GM18505 (cell line): Measurements from ENCODE around the gene PNPLA2.

ENCODE experiments used
- ATAC-seq: cut with Tn5 transposase; IDR thresholded peaks from one replicate; pipeline ENCODE4 v1.9.1; 2021; ENCODE audit not compliant: unreplicated experiment
- POLR2A ChIP-seq: IDR thresholded peaks from 4 replicates; pipeline ENCODE4 v1.6.1; 2011; ENCODE audit warnings: borderline replicate concordance; ENCODE audit not compliant: insufficient read depth, insufficient read length; ENCODE audit errors: extremely low read depth

The PNPLA2 gene

DNA sequence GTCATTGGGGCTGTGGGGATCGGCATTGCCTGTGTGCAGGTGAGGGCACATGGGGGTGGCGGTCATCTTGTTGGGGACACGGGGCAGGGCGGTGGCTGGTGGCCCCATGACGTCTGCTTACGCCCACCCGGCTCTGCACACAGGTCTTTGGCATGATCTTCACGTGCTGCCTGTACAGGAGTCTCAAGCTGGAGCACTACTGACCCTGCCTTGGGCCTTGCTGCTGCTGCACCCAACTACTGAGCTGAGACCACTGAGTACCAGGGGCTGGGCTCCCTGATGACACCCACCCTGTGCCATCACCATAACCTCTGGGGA, 19.2 kb downstream of the PNPLA2 start:
- ATAC-seq, result no peak
- no peak for TF ChIP-seq POLR2A

DNA sequence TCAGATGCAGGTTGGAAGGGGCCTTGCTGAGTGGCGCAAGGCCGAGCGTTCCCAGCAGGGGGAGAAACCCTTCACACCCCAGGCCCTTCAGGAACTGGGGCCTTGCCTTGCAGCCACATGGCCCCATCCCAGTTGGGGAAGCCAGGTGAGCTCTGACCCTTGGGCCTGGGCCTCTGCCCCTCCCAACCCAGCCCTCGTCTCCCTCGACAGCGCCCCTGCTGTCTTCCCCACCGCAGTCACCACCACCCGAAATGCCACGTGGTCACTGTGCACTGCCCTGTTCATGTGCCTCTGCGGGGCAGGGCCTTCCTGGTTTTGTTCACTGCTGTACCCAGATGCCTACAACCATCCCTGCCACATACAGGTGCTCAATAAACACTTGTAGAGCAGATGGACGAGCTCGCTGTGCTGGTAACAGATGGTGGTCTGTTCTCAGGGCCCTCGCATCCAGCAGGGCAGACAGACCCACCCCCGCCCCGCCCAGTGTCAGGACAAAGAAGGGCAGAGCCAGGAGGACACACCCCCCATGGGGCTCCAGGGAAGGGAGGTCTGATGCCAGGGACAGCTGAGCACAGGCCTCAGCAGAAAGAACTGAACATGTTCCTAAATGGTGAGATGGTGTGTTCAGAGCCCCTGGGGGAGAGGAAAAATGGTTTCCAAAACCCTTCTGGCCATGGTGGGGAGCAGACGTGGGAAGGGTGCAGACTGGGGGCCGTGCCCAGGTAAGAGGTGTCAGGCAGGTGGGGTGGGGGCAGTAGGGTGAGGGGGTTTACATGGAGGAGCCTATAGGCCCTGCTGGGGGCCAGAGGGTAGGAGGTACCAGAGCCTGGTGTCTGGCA, 19.9 kb downstream of the PNPLA2 start:
- ATAC-seq, result no peak
- TF ChIP-seq POLR2A, result no peak

DNA sequence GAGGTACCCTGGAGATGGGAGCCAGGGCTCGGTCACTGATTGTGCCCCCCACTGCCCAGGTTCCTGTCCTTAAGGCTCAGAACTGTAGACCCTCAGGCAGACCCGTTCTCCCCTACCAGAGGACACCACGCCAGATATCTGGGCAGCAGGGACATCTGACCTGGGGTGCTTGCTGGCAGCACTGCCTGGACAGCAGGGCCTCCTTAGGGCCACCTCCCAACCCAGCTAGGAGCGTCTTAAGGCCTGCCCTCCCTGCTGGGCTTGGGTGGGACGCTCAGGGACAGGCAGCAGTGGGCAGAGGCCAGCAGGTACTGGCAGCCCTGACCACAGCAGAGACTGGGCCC, 20.5 kb downstream of the PNPLA2 start:
- TF ChIP-seq POLR2A, result no peak
- ATAC-seq, result no peak

DNA sequence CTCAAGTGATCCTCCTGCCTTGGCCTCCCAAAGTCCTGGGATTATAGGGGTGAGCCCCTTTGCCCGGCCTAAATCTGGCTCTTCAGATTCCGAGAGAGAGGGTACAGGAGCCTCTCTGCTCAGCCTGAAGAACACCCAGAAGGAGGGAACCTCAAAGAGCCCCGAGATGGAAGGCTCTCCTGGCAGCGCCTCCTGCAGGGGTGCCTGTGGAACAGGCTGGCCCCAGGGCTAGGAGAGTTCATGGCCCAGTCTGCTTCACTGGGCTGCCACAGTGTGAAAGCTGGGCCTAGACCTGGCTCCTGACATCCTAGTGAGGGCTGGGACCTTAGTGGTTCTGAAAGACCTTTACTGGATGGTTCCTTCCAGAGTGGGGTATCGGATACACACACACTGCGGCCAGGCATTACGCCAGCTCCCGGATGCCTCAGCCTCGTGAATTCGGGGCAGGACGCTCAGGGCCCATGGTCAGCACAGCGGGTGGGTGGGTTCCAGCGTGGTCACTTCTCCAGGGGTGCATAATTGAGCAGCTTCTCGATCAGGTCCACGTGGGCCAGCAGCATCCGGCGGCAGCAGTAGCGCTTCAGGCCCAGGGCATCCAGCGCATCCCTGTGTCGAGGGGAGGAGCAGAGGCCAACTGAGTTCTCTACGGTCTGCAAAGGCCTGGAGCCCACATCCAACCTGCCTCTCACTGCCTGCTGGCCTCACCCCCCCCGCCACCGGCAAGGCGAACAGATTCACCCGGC, 21.3 kb downstream of the PNPLA2 start:
- no peak for TF ChIP-seq POLR2A
- ATAC-seq, result no peak

DNA sequence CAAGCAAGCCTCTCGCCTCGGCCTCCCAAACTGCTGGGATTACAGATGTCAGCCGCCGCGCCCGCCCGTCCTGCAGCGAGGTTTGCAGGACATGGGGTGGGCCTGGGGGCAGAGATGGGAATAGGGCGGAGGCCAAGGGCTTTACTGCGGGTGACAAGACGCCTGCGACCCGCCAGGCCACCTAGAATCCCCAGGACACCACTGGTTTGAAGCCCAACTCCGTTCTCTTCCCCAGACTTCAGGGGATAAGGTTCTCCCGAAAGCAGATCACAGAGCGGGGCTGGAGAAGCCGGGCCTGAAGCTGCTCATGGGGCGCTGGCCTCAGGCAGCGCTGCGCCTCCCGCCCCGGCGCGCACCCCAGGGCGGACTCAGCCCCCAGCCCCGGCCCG, 23.3 kb downstream of the PNPLA2 start:
- TF ChIP-seq POLR2A, result no peak
- ATAC-seq, result peak; percentile 23

DNA sequence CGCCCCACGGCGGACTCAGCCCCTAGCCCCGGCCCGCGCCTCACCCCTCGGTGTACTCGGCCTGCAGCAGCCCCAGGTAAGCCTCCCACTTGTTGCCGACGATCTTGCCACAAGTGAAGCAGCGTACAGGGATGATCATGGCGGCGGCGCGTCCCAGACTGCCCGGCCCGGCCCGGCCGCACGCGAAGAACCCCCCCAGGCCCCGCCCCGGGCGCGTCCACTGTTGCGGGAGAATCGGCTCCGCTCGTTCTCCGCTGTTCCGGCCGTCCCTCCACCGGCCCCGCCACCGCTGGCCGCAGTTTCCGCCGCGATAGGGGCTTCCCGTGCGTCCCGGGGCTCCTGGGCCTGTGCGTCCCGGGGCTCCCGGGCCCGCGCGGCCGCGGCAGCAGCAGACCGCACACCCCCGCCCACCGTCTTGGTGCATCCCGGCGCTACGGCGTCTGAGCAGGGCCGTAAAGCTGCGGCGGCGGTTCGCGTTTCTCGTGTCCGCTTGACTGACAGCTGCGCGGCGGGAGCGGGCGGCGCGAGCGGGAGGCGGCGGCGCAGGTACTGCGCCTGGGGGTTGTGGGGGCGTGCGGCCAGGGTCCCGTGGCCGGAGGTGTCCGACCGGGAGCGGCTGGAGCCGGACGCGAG, 23.8 kb downstream of the PNPLA2 start, which contains the start of the genes POLR2L and TSPAN4:
TSS of gene POLR2L (minus strand) at position 160 of the 633 bp plus-strand sequence. CDS start at position 139, 21 bp downstream.
TSS of gene TSPAN4 (plus strand) at position 483 of the 633 bp plus-strand sequence. CDS start 7,453 bp downstream, outside the sequence.
- TF ChIP-seq POLR2A, result peak; percentile 99
- peak; percentile 62 for ATAC-seq

DNA sequence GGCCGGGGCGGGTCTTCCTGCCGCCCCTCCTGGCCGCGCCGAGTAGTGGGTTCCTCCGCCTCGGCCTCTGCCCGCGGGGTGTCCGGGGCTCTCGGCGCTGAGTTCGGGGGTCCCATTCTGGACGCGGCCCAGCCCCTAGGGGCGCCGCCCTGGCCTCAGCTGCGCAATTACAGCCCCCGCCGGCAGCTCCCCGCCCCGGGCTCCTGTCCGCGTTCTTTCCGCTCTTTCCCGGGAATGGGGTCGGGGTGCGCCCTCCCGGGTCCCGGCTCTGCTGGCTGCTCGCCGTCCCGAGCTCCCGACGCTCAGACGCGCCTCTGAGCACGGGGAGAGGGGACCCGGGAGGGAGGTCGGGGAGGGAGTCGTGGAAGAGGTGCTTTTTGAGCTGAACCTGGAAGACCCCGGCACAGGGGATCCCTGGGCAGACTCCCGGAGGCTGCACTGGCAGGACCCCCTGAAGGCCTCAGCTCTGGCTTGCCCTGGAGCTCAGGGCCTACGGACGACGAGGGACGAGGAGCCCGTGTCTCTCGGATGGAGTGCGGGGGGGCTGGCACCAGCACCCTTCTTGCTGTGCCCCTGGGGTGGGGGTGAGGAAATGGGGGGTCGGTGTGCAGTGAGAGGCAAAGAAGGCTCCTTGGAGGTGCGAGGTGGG, 24.5 kb downstream of the PNPLA2 start:
- peak; percentile 0 for ATAC-seq
- TF ChIP-seq POLR2A, result no peak

DNA sequence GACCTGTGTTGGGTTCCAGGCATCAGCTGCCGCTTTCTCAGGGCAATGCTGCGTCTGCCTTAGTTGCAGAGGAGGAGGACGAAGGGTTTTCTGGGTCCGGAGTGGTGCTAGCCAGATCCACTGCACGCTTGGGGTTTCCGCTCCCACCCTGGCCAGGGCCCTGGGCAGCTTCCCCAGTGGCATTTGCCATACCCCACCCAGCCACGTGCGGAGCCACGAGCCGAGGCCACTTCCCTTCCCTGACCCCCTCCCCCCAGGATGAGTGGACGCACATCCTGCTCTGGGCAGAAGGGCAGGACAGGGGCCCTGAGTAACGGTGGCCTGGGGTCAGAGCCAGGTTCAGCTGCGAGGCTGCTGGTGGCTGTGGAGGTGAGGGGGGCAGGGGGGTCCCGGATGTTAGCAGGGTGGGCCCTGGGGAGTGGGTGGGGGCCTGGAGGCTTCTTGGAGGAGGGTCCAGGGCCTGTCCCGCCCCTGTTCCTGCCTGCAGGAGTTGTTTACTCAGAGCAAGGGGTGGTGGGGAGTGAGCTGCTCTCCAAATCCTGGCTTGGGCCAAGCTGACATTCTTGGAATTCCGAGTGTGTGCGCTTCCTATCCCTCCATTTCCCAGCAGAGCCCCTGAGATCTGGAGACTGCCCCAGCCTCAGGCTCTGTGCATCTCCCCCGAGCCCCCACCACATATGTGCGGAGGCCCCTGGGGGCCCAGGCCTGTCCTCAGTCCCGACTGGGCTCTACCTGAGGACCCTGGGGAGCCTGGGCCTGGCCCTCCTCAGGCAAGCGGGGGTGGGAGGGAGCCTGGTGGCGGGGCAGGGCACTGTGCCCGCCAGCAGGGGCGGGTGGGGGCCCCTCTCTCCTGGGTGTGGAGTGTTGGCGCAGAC, 25.3 kb downstream of the PNPLA2 start:
- no peak for ATAC-seq
- TF ChIP-seq POLR2A, result no peak

DNA sequence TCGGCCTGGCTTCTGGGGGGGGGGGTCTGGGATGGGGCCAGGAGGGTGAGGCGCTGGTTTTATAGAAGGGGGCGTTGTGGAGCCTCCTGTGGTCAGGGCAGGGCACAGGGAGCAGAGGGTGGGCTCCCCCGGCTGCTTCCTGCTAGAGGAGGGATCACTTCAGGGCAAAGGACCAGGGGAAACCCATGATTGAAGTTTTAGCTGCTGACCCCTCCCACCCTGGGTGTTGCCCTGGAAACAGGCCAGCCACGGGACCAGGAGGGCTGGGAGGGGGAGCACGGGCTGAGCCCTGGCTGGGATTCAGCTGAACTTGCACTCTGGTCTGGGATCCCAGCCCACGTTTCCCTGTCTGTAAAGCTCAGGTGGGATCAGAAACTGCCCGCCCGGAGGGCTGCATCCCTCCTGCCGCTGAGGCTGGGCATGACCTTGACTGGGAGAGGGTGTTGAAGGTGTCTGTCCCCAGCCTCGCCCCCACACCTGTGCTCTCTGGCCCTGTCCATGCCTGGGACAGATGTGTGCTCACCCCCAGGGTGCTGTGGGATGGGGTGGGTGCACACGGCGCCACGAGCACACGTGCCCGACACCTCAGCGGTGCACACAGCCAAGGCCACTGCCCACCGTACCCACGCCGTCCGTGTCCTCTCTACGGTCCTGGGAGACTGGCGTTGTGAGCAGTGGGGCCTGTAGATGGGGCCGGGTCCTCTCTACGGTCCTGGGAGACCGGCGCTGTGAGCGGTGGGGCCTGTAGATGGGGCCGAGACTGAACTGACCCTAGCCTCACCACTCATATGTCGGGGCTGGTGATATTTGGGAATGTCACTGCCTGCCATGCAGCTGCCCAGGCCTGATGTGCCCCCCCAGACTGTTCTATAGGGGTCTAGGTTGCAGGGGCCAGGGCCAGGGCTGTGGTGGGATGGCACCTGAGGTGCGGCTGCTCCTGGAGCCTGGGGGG, 26.3 kb downstream of the PNPLA2 start:
- TF ChIP-seq POLR2A, result no peak
- ATAC-seq, result no peak

DNA sequence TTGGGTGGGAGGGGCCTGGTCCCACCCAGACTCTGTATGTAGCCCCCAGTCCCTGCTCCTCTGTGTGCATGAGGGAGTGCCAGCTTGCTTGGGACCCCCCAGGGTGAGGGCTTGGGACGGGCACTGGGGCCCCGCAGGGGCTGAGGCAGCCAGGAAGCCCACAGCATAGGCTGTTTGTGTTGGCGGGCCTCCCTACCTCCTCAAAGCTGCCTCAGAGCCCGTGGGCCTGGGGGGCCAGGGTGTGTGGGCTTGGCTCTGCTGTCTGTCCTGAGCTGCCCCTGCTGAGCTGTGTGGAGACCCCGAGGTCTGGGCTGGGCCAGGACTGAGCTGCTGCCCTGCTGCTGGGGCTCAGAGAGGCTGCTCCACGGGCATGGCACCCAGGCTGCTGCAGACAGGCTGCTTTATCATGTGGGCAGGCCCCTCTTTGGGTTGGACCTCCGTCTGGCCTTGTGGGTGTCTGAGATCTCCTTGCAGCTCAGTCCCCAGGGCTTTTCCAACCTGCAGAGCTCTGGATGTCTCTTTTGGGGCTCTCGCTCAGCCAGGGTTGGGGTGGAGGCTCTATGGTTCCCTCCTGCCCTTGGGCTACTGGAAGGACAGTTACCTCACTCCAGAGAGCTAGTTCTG, 27.3 kb downstream of the PNPLA2 start:
- no peak for ATAC-seq
- TF ChIP-seq POLR2A, result no peak

DNA sequence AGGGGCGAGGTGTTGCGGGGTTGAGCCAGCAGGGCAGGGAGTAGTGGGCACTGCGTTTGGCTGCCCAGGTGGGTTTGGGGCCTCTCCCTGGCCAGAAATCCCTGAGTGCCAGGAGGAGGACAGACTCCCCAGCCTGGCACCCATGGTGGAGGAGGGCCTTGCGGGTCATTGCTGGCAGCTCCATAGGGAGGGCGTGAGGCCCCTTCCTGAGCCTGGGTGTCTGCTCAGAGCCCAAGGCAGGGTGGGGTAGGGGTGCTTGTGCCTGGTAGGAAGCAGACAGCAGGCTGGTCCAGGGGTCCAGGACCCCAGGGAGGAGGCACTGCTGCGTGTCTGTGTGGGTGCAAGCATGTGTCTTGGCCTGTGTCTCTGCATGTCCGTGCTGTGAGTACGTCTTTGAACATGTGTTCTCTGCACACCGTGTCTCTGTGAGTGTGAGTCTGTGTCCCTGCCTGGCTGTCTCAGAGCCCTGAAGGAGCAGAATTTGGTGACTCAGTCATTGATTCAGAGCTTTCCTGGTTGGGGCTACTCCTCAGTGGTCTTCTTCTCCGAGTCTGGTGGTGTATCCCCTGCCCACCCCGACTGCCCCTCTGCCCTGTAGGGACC, 27.9 kb downstream of the PNPLA2 start:
- no peak for ATAC-seq
- no peak for TF ChIP-seq POLR2A
